Measurements from ENCODE around the gene SLC50A1.

SLC50A1 gene

DNA sequence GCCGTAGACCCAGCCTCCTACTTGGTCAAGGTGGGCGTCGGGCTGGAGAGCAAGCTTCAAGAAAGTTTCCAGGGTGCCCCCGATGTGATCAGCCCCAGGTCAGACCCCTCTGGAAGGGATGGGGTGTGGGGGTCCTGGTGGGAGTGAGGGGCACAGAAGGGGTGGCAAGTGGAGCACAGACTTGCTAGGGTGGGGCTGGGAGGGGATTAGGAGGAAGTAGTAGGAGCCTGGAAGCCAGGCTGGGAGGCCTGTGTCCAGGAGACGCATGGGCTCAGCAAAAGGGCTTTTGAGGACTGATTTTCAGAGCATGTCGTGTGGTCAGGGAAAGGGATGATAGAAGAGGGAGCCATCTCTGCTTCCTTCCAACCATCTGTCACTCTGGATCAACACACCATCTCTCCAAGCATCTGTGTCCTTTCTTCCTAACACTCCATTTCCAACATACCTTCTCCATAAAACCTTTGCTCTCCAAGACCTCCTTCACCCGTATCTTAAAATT, 46.4 kb downstream of the SLC50A1 start:
- Histone ChIP-seq H3K9me2 (replicated peaks; ENCODE audit: insufficient read depth, low read length) (no peaks in the 10 kb centered on the region), H3K9ac (ENCODE audit: low read length) (no peak overlapping the region), H3K79me2 (ENCODE audit: low read length) (no peaks in the 10 kb centered on the region), H3F3A (ENCODE audit: insufficient read depth, low read length) (no peaks in the 10 kb centered on the region), H3K9me3 (replicated peaks; ENCODE audit: insufficient read depth, low read length) (no peaks in the 10 kb centered on the region), H3K36me3 (replicated peaks; ENCODE audit: insufficient read depth, low read length) (no peaks in the 10 kb centered on the region), H3K27ac (ENCODE audit: low read length) (no peak overlapping the region), H3K4me1 (ENCODE audit: low read length) (peaks cover 13% of the 10 kb centered on the region), H3K4me3 (ENCODE audit: low read length) (no peak overlapping the region), H3K27me3 (replicated peaks; ENCODE audit: insufficient read depth, low read length) (peaks cover 50% of the 10 kb centered on the region), H3K4me2 (ENCODE audit: low read depth, low read length) (no peak overlapping the region), H4K20me1 (ENCODE audit: insufficient read depth, low read length) (no peaks in the 10 kb centered on the region), H2AFZ (ENCODE audit: low read length) (no peak overlapping the region)
- TF ChIP-seq CTCF (IDR thresholded peaks at IDR 0.05; ENCODE audit: low read length) (no peak), EZH2 (optimal IDR thresholded peaks at IDR 0.05; ENCODE audit: low read depth, low read length) (no peak), EZH2phosphoT487 (IDR thresholded peaks at IDR 0.05; ENCODE audit: low read length) (no peak)
- no peak for DNase-seq

- Histone ChIP-seq H4K20me1 (ENCODE audit: insufficient read depth, low read length) (no peaks in the 10 kb centered on the region), H3K4me3 (ENCODE audit: low read length) (no peak overlapping the region), H3K9me2 (replicated peaks; ENCODE audit: insufficient read depth, low read length) (no peaks in the 10 kb centered on the region), H3K9ac (ENCODE audit: low read length) (no peak overlapping the region), H2AFZ (ENCODE audit: low read length) (no peak overlapping the region), H3K27me3 (replicated peaks; ENCODE audit: insufficient read depth, low read length) (peaks cover 48% of the 10 kb centered on the region), H3K9me3 (replicated peaks; ENCODE audit: insufficient read depth, low read length) (no peaks in the 10 kb centered on the region), H3F3A (ENCODE audit: insufficient read depth, low read length) (no peaks in the 10 kb centered on the region), H3K27ac (ENCODE audit: low read length) (no peak overlapping the region), H3K36me3 (replicated peaks; ENCODE audit: insufficient read depth, low read length) (no peaks in the 10 kb centered on the region), H3K4me2 (ENCODE audit: low read depth, low read length) (no peak overlapping the region), H3K4me1 (ENCODE audit: low read length) (peaks cover 13% of the 10 kb centered on the region), H3K79me2 (ENCODE audit: low read length) (no peaks in the 10 kb centered on the region)
- TF ChIP-seq EZH2phosphoT487 (IDR thresholded peaks at IDR 0.05; ENCODE audit: low read length) (no peak), CTCF (IDR thresholded peaks at IDR 0.05; ENCODE audit: low read length) (no peak), EZH2 (optimal IDR thresholded peaks at IDR 0.05; ENCODE audit: low read depth, low read length) (no peak)
- no peak for DNase-seq
These were observed 48.1 kb downstream of the SLC50A1 start for GRCh38 chr1:155183775-155184221.

- Histone ChIP-seq H3K4me3 (ENCODE audit: low read length) (no peak overlapping the region), H4K20me1 (ENCODE audit: insufficient read depth, low read length) (no peaks in the 10 kb centered on the region), H2AFZ (ENCODE audit: low read length) (no peak overlapping the region), H3K79me2 (ENCODE audit: low read length) (no peaks in the 10 kb centered on the region), H3K36me3 (replicated peaks; ENCODE audit: insufficient read depth, low read length) (no peaks in the 10 kb centered on the region), H3K9me3 (replicated peaks; ENCODE audit: insufficient read depth, low read length) (no peaks in the 10 kb centered on the region), H3K27me3 (replicated peaks; ENCODE audit: insufficient read depth, low read length) (peaks cover 42% of the 10 kb centered on the region), H3K9me2 (replicated peaks; ENCODE audit: insufficient read depth, low read length) (no peaks in the 10 kb centered on the region), H3K9ac (ENCODE audit: low read length) (no peak overlapping the region), H3K4me1 (ENCODE audit: low read length) (peaks cover 13% of the 10 kb centered on the region), H3K4me2 (ENCODE audit: low read depth, low read length) (no peak overlapping the region), H3F3A (ENCODE audit: insufficient read depth, low read length) (no peaks in the 10 kb centered on the region), H3K27ac (ENCODE audit: low read length) (no peak overlapping the region)
- no peak for DNase-seq
- TF ChIP-seq EZH2 (optimal IDR thresholded peaks at IDR 0.05; ENCODE audit: low read depth, low read length) (no peak), EZH2phosphoT487 (IDR thresholded peaks at IDR 0.05; ENCODE audit: low read length) (no peak), CTCF (IDR thresholded peaks at IDR 0.05; ENCODE audit: low read length) (no peak)
These were observed 48.7 kb downstream of the SLC50A1 start for GRCh38 chr1:155184351-155184811.

All from MM.1S (cell line).